A549 (cell line): ENCODE measurements around the gene BACH1. TPM values are rescaled to one million over a fixed set of nuclear protein-coding genes. Genes with fewer than 3 reads are reported as not detected.

ENCODE experiments used
- ATAC-seq, 2 experiments: fragments of 200-7000 bp in 1 of 2; fragments of >200 bp in 1 of 2; cut with Nextera tagmentation in 1 of 2; cut with Tn5 transposase in 1 of 2; 3 replicates each; pipeline versions ENCODE4 v1.8.0 to v1.9.1; 2018 to 2020; ENCODE audit warnings: mild to moderate bottlenecking in 1 of 2, moderate library complexity in 1 of 2
- CTCF ChIA-PET: fragments of 300-600 bp; sonication (Branson Sonifier 250); formaldehyde crosslinking; extraction: SDS; loops from one replicate; lab custom pipeline; 2021; ENCODE audit warnings: antibody characterized with exemption, inconsistent platforms; lab: Yijun Ruan, JAX
- POLR2A ChIA-PET: fragments of 350-600 bp; formaldehyde crosslinking; extraction: SDS; loops from one replicate; lab custom pipeline; 2021; ENCODE audit warnings: antibody characterized with exemption, inconsistent platforms; lab: Yijun Ruan, JAX
- DNase-seq, 2 experiments: peaks; one replicate each; pipeline versions ENCODE4 v3.0.0 to v3.0.0-alpha.2; 2011 to 2016; ENCODE audit warnings: low read depth in 1 of 2, low spot score in 1 of 2
- FAIRE-seq: peaks from 2 replicates; lab custom pipeline; 2011; peaks lifted over from hg19 to GRCh38; lab: Jason Lieb, UNC
- H3K27ac ChIP-seq, 2 experiments: fragments of >200 bp; sonication (Bioruptor Twin); formaldehyde crosslinking; 3 replicates each; pipeline ENCODE4 v1.5.1; 2016 to 2017
- H3K4me1 ChIP-seq: fragments of >200 bp; sonication (Bioruptor Twin); formaldehyde crosslinking; 3 replicates; pipeline ENCODE4 v1.6.1; 2016
- H3K4me2 ChIP-seq: fragments of >200 bp; sonication (Bioruptor Twin); formaldehyde crosslinking; 3 replicates; pipeline ENCODE4 v1.6.1; 2016
- H3K4me3 ChIP-seq: fragments of >200 bp; sonication (Bioruptor Twin); formaldehyde crosslinking; 3 replicates; pipeline ENCODE4 v1.5.1; 2016
- H3K9me3 ChIP-seq: fragments of >200 bp; sonication (Bioruptor Twin); formaldehyde crosslinking; 3 replicates; pipeline ENCODE4 v1.6.1; 2016
- ATOH8 ChIP-seq: fragments of 250-450 bp; sonication (Bioruptor Pico); IDR thresholded peaks from 2 replicates; pipeline ENCODE4 v1.5.0; 2020; ENCODE audit warnings: low read depth, mild to moderate bottlenecking, moderate library complexity
- BCL3 ChIP-seq: fragments of >200 bp; sonication (Bioruptor Twin); formaldehyde crosslinking; IDR thresholded peaks from 3 replicates; pipeline ENCODE4 v1.6.1; 2016
- BHLHE40 ChIP-seq: IDR thresholded peaks from 2 replicates; pipeline ENCODE4 v1.6.1; 2012; ENCODE audit warnings: low read depth, low read length, inconsistent platforms
- EHF ChIP-seq: fragments of 250-450 bp; sonication (Bioruptor Pico); IDR thresholded peaks from 2 replicates; pipeline ENCODE4 v1.5.0; 2020; ENCODE audit warnings: mild to moderate bottlenecking
- EHMT2 ChIP-seq: fragments of 200-600 bp; sonication (generic); IDR thresholded peaks from 2 replicates; pipeline ENCODE4 v1.6.1; 2016; ENCODE audit warnings: antibody characterized with exemption, low read depth, mild to moderate bottlenecking, moderate library complexity
- ELK1 ChIP-seq: fragments of 150-350 bp; IDR thresholded peaks from 2 replicates; pipeline ENCODE4 v1.6.1; 2014; ENCODE audit warnings: low read depth, mild to moderate bottlenecking, low read length
- EP300 ChIP-seq, 2 experiments: fragments of >200 bp; sonication (Bioruptor Twin); formaldehyde crosslinking; IDR thresholded peaks; 2 replicates in 1 of 2; 3 replicates in 1 of 2; pipeline ENCODE4 v1.6.1; 2016 to 2017
- ESRRA ChIP-seq: fragments of 150-350 bp; IDR thresholded peaks from 2 replicates; pipeline ENCODE4 v1.6.1; 2014; ENCODE audit warnings: mild to moderate bottlenecking, low read length, borderline replicate concordance
- HEYL ChIP-seq: fragments of 250-450 bp; sonication (Bioruptor Pico); IDR thresholded peaks from 2 replicates; pipeline ENCODE4 v1.8.0; 2021; ENCODE audit warnings: mild to moderate bottlenecking, moderate library complexity
- HMGXB4 ChIP-seq: fragments of 250-450 bp; sonication (Bioruptor Pico); IDR thresholded peaks from 2 replicates; pipeline ENCODE4 v1.5.0; 2021; ENCODE audit warnings: mild to moderate bottlenecking, moderate library complexity, borderline replicate concordance
- HOXB13 ChIP-seq: fragments of 250-450 bp; sonication (Bioruptor Pico); IDR thresholded peaks from 2 replicates; pipeline ENCODE4 v1.5.0; 2020; ENCODE audit warnings: low read depth, mild to moderate bottlenecking, moderate library complexity
- HOXB5 ChIP-seq: fragments of 250-450 bp; sonication (Bioruptor Pico); IDR thresholded peaks from 2 replicates; pipeline ENCODE4 v1.5.0; 2020; ENCODE audit warnings: mild to moderate bottlenecking, moderate library complexity
- JUNB ChIP-seq: fragments of >200 bp; sonication (Bioruptor Twin); formaldehyde crosslinking; IDR thresholded peaks from 2 replicates; pipeline ENCODE4 v1.6.1; 2016
- MAFK ChIP-seq: fragments of 450-650 bp; IDR thresholded peaks from 2 replicates; pipeline ENCODE4 v1.6.1; 2014; ENCODE audit not compliant: partially characterized antibody
- MAX ChIP-seq: IDR thresholded peaks from 2 replicates; pipeline ENCODE4 v1.6.1; 2012
- PBX3 ChIP-seq: IDR thresholded peaks from 2 replicates; pipeline ENCODE4 v1.6.1; 2012
- PHF8 ChIP-seq: fragments of 200-600 bp; sonication (generic); IDR thresholded peaks from 2 replicates; pipeline ENCODE4 v1.6.1; 2016; ENCODE audit warnings: low read depth, mild to moderate bottlenecking, antibody characterized with exemption, moderate library complexity, borderline replicate concordance
- POLR2A ChIP-seq: IDR thresholded peaks from 2 replicates; pipeline ENCODE4 v1.6.1; 2012; ENCODE audit warnings: mild to moderate bottlenecking, low read length
- POLR2AphosphoS2 ChIP-seq: conservative IDR thresholded peaks from 2 replicates; pipeline ENCODE4 v1.6.1; 2012; ENCODE audit warnings: low read length, improper control_type of control experiment, inconsistent platforms
- RARB ChIP-seq: fragments of 250-450 bp; sonication (Bioruptor Pico); IDR thresholded peaks from 2 replicates; pipeline ENCODE4 v1.8.0; 2021; ENCODE audit warnings: mild to moderate bottlenecking, moderate library complexity
- REST ChIP-seq: fragments of 200-600 bp; sonication (generic); IDR thresholded peaks from 2 replicates; pipeline ENCODE4 v1.6.1; 2016; ENCODE audit warnings: antibody characterized with exemption, mild to moderate bottlenecking, moderate library complexity
- RNF2 ChIP-seq: fragments of 200-600 bp; sonication (generic); IDR thresholded peaks from 2 replicates; pipeline ENCODE4 v1.6.1; 2016; ENCODE audit warnings: low read depth, mild to moderate bottlenecking, antibody characterized with exemption, moderate library complexity, borderline replicate concordance
- USF2 ChIP-seq: fragments of 450-650 bp; IDR thresholded peaks from 2 replicates; pipeline ENCODE4 v1.6.1; 2014; ENCODE audit warnings: antibody characterized with exemption
- WGBS: methylation state at CpG from one replicate; pipeline ENCODE4 v1.1.6; 2017; ENCODE audit errors: missing lambda C conversion rate; 5-methylcytosine and 5-hydroxymethylcytosine counted together
- polyA plus RNA-seq, 4 experiments: library from polyadenylated mRNA; depleted of rRNA in 3 of 4; stranded (reverse); fragments of >200 nt; fragmentation: RNase III in 1 of 4; extraction: RNeasy Plus Mini Kit Qiagen cat#74134 plus additional on column Dnase treatment in 1 of 4; gene quantifications; 2 replicates in 3 of 4; 3 replicates in 1 of 4; pipeline ENCODE4 v1.2.3, GENCODE V29; 2011 to 2017

BACH1 gene
- polyA plus RNA-seq, 2 of the 4 experiments (the other 2 are of a cell fraction): 5.0 to 21.4 TPM

GRCh38 chr21:29346281-29346680 lies 47.6 kb downstream of the BACH1 start:
- no peaks in the 10 kb centered on the region for H3K9me3 ChIP-seq
- H3K4me1 ChIP-seq: peaks cover 16% of the 10 kb centered on the region; the same call in 2 of the 3 replicates
- WGBS: 98% methylated on average over 3 of the region's 3 CpGs
- no peak for FAIRE-seq
- ChIA-PET POLR2A (no interaction called here), CTCF (interaction anchor here (1.2 to 1.6 kb wide), 3 partner anchors 20 to 182 kb away, joined by 3 to 6 read pairs (median 3); no protein-coding TSS in a partner anchor)
- no peak overlapping the region for H3K4me2 ChIP-seq
- no peak overlapping the region for H3K4me3 ChIP-seq
- TF ChIP-seq EHMT2 (no peak), USF2 (no peak), RARB (no peak), EHF (CRISPR knock-in tag) (no peak), MAFK (peak; percentile 89), BCL3 (no peak)
- TF ChIP-seq, all 56 proteins: peak for 1
- DNase-seq: no peak
- H3K27ac ChIP-seq: no peak overlapping the region
- no peak for ATAC-seq

GRCh38 chr21:29346771-29347170 lies 48.0 kb downstream of the BACH1 start:
- H3K27ac ChIP-seq: no peak overlapping the region
- H3K4me2 ChIP-seq: no peak overlapping the region
- FAIRE-seq (no peak), ATAC-seq (no peak), DNase-seq (no peak)
- ChIA-PET POLR2A (no interaction called here), CTCF (interaction anchor here (1.2 to 1.6 kb wide), 3 partner anchors 19 to 183 kb away, joined by 3 to 6 read pairs (median 3); no protein-coding TSS in a partner anchor)
- no peaks in the 10 kb centered on the region for H3K9me3 ChIP-seq
- peaks cover 12% of the 10 kb centered on the region; the same call in 2 of the 3 replicates for H3K4me1 ChIP-seq
- TF ChIP-seq EHMT2: no peak
- no peak for TF ChIP-seq ATOH8 (CRISPR knock-in tag)
- no peak for TF ChIP-seq REST
- no peak for TF ChIP-seq PBX3
- TF ChIP-seq HOXB13 (CRISPR knock-in tag): no peak
- TF ChIP-seq EP300 (IDR thresholded peaks at IDR 0.05): no peak
- TF ChIP-seq RNF2: no peak
- no peak for TF ChIP-seq POLR2A
- no peak for TF ChIP-seq PHF8
- no peak for TF ChIP-seq HMGXB4 (CRISPR knock-in tag)
- no peak for TF ChIP-seq BHLHE40
- TF ChIP-seq ELK1: no peak
- no peak for TF ChIP-seq RARB
- TF ChIP-seq EHF (CRISPR knock-in tag): no peak
- TF ChIP-seq HEYL (CRISPR knock-in tag): no peak
- no peak for TF ChIP-seq MAX
- TF ChIP-seq POLR2AphosphoS2: no peak
- no peak for TF ChIP-seq HOXB5 (CRISPR knock-in tag)
- no peak for TF ChIP-seq JUNB
- no peak for TF ChIP-seq ESRRA
- H3K4me3 ChIP-seq: no peak overlapping the region
- 93% methylated on average over 4 of the region's 4 CpGs for WGBS
